ENCODE results near the gene DBP. TPM values are rescaled to one million over a fixed set of nuclear protein-coding genes. Genes with fewer than 3 reads are reported as not detected.

Gene DBP
- total and polyA plus RNA-seq, 2 donors (not counting 1 experiment from before 2014, with no cell fraction given): 4.8 to 23.6 TPM

DNA sequence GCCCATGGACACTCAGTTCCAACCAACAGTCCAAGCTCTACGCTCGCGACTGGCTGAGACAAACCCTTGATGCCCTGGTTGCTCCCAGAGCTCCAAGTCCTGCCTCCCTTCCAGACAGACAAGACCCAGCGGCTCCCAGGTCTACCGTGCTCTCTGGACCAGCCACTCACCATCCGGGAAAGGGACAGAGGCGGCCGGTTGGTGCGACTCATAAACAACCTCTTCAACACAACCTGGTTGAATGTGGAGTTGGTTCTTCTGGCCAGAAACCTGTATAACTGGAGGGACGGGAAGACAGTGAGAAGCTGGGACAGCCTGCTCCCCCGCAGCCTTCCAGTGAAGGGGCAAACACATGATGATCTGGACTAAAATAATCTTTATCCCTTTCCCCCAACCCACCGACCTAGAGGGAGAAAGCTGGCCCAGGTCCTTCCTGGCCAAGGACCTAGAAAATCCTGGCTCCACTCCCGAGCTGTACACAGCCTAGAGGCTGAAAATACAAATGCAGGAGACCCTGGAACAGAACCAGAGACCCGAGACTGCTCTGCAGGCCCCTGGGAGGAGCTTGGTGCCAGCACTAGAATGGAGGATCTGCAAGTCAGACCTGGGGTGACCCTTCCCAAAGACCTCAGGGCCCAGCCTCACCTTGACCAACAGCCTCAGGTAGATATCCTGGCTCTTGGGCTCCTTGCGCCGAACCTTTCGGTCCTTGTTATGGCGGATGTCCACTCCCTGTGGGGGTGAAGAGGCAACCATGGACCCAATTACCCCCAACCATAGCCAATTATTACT, 19.8 kb downstream of the DBP start:
- Histone ChIP-seq H4K20me1 (ENCODE audit: control insufficient read depth, extremely low read depth, insufficient read depth, low read length) (peaks cover 2% of the 10 kb centered on the region), H3K4me2 (ENCODE audit: extremely low read depth, insufficient read depth, low read length) (peak overlapping the region; percentile 100), H3K9me3 (ENCODE audit: control insufficient read depth, insufficient read depth, low read depth, low read length) (no peaks in the 10 kb centered on the region), H3K27me3 (ENCODE audit: control insufficient read depth, insufficient read depth, low read length) (no peaks in the 10 kb centered on the region), H3K36me3 (ENCODE audit: control insufficient read depth, insufficient read depth, low read length) (peaks cover 28% of the 10 kb centered on the region), H2AFZ (ENCODE audit: low read length) (no peak overlapping the region), H3K9ac (ENCODE audit: insufficient read depth, low read length) (peak overlapping the region; percentile 92), H3K4me1 (ENCODE audit: control insufficient read depth, extremely low read depth, insufficient read depth, low read length) (peaks cover 12% of the 10 kb centered on the region), H3K27ac (ENCODE audit: insufficient read depth, low read length) (peak overlapping the region; percentile 86), H3K4me3 (replicated peaks in 1 of 4; ENCODE audit: control extremely low read depth in 1 of 4, insufficient read depth in 1 of 4, low read depth in 3 of 4, low read length in 4 of 4) (peak overlapping the region; percentile 79 to 99 (median 93)), H3K79me2 (ENCODE audit: control insufficient read depth, insufficient read depth, low read length) (peaks cover 37% of the 10 kb centered on the region)
- TF ChIP-seq EZH2 (IDR thresholded peaks at IDR 0.05; ENCODE audit: low read length, missing control alignments): no peak
- TF ChIP-seq, protein P1, sequence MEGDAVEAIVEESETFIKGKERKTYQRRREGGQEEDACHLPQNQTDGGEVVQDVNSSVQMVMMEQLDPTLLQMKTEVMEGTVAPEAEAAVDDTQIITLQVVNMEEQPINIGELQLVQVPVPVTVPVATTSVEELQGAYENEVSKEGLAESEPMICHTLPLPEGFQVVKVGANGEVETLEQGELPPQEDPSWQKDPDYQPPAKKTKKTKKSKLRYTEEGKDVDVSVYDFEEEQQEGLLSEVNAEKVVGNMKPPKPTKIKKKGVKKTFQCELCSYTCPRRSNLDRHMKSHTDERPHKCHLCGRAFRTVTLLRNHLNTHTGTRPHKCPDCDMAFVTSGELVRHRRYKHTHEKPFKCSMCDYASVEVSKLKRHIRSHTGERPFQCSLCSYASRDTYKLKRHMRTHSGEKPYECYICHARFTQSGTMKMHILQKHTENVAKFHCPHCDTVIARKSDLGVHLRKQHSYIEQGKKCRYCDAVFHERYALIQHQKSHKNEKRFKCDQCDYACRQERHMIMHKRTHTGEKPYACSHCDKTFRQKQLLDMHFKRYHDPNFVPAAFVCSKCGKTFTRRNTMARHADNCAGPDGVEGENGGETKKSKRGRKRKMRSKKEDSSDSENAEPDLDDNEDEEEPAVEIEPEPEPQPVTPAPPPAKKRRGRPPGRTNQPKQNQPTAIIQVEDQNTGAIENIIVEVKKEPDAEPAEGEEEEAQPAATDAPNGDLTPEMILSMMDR (conservative IDR thresholded peaks at IDR 0.05 in 1 of 2, IDR thresholded peaks at IDR 0.05 in 1 of 2; ENCODE audit: low read depth in 1 of 2, low read length in 2 of 2): peak; percentile 11 to 26
- peak in 1 of 2 donors; percentile 44 for DNase-seq (ENCODE audit: low read depth in 2 of 2)

DNA sequence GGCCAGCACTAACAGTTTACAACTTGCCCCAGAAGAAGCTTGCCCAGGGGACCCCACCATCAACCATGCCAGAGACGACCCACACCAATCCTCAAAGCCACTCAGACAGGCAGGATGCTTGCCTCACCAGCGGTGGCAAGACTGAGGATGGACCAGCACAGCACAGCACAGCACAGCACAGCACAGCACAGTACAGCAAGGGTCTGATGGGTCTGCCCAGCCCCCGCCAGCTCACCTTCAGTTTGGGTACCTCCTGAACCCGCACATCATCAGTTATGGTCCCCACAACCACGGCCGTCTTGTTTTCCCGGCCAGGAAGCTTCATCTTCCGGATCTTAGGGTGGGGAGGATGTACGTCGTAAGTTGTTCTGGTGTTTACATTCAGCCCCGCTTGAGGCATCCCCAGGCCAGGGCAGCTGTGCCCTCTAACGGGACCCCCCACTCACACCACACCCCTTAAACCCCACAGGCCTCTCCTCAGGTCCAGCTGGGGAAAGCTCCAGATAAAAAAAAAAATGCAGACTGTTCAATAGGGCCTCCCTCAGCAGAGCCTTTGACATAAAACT, 20.6 kb downstream of the DBP start:
- Histone ChIP-seq H2AFZ (ENCODE audit: low read length) (no peak overlapping the region), H3K4me1 (ENCODE audit: control insufficient read depth, extremely low read depth, insufficient read depth, low read length) (peaks cover 12% of the 10 kb centered on the region), H3K27me3 (ENCODE audit: control insufficient read depth, insufficient read depth, low read length) (no peaks in the 10 kb centered on the region), H4K20me1 (ENCODE audit: control insufficient read depth, extremely low read depth, insufficient read depth, low read length) (peaks cover 2% of the 10 kb centered on the region), H3K4me2 (ENCODE audit: extremely low read depth, insufficient read depth, low read length) (peak overlapping the region; percentile 100), H3K4me3 (replicated peaks in 1 of 4; ENCODE audit: control extremely low read depth in 1 of 4, insufficient read depth in 1 of 4, low read depth in 3 of 4, low read length in 4 of 4) (peak overlapping the region; percentile 79 to 99 (median 93)), H3K36me3 (ENCODE audit: control insufficient read depth, insufficient read depth, low read length) (peaks cover 28% of the 10 kb centered on the region), H3K9me3 (ENCODE audit: control insufficient read depth, insufficient read depth, low read depth, low read length) (no peaks in the 10 kb centered on the region), H3K27ac (ENCODE audit: insufficient read depth, low read length) (no peak overlapping the region), H3K79me2 (ENCODE audit: control insufficient read depth, insufficient read depth, low read length) (peaks cover 37% of the 10 kb centered on the region), H3K9ac (ENCODE audit: insufficient read depth, low read length) (peak overlapping the region; percentile 92)
- no peak for DNase-seq (ENCODE audit: low read depth in 2 of 2)
- TF ChIP-seq, protein P1 (conservative IDR thresholded peaks at IDR 0.05 in 1 of 2, IDR thresholded peaks at IDR 0.05 in 1 of 2; ENCODE audit: low read depth in 1 of 2, low read length in 2 of 2): no peak
- no peak for TF ChIP-seq EZH2 (IDR thresholded peaks at IDR 0.05; ENCODE audit: low read length, missing control alignments)

DNA sequence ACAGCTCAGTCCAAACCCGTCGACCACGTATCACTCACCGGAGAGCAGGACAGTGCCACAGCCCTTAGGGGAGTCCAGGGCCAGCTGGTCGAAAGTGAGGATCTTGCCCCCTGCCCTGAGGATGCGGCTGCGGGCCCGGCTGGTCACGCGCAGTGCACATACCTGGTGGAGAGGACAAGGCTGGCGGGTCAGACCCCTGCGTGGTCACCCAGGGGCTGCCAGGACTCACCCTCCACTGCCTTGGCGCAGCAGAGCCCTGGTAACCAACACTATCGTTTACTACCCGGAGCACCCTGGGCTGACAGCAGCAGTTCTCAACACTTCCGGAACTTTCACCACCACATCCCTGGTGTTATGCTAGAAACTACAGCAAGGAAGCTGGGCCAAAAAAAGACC, 21.1 kb downstream of the DBP start:
- Histone ChIP-seq H2AFZ (ENCODE audit: low read length) (no peak overlapping the region), H3K4me1 (ENCODE audit: control insufficient read depth, extremely low read depth, insufficient read depth, low read length) (peaks cover 12% of the 10 kb centered on the region), H3K9me3 (ENCODE audit: control insufficient read depth, insufficient read depth, low read depth, low read length) (no peaks in the 10 kb centered on the region), H3K27me3 (ENCODE audit: control insufficient read depth, insufficient read depth, low read length) (no peaks in the 10 kb centered on the region), H3K27ac (ENCODE audit: insufficient read depth, low read length) (no peak overlapping the region), H4K20me1 (ENCODE audit: control insufficient read depth, extremely low read depth, insufficient read depth, low read length) (peaks cover 2% of the 10 kb centered on the region), H3K4me3 (replicated peaks in 1 of 4; ENCODE audit: control extremely low read depth in 1 of 4, insufficient read depth in 1 of 4, low read depth in 3 of 4, low read length in 4 of 4) (no peak overlapping the region), H3K9ac (ENCODE audit: insufficient read depth, low read length) (no peak overlapping the region), H3K36me3 (ENCODE audit: control insufficient read depth, insufficient read depth, low read length) (peaks cover 28% of the 10 kb centered on the region), H3K79me2 (ENCODE audit: control insufficient read depth, insufficient read depth, low read length) (peaks cover 37% of the 10 kb centered on the region), H3K4me2 (ENCODE audit: extremely low read depth, insufficient read depth, low read length) (peak overlapping the region; percentile 100)
- DNase-seq (ENCODE audit: low read depth in 2 of 2): no peak
- no peak for TF ChIP-seq EZH2 (IDR thresholded peaks at IDR 0.05; ENCODE audit: low read length, missing control alignments)
- TF ChIP-seq, protein P1 (conservative IDR thresholded peaks at IDR 0.05 in 1 of 2, IDR thresholded peaks at IDR 0.05 in 1 of 2; ENCODE audit: low read depth in 1 of 2, low read length in 2 of 2): no peak
